Airway epithelial cell (primary cell): ENCODE results near the gene REXO2. TPM values are rescaled to one million over a fixed set of nuclear protein-coding genes. Genes with fewer than 3 reads are reported as not detected.

Source experiments
- total RNA-seq: library from RNA; depleted of rRNA; stranded (reverse); fragments of >200 nt; gene quantifications from 2 replicates; pipeline ENCODE4 v1.2.3, GENCODE V29; 2015

Gene REXO2
- total RNA-seq: 151 and 165 TPM in 2 replicates

DNA sequence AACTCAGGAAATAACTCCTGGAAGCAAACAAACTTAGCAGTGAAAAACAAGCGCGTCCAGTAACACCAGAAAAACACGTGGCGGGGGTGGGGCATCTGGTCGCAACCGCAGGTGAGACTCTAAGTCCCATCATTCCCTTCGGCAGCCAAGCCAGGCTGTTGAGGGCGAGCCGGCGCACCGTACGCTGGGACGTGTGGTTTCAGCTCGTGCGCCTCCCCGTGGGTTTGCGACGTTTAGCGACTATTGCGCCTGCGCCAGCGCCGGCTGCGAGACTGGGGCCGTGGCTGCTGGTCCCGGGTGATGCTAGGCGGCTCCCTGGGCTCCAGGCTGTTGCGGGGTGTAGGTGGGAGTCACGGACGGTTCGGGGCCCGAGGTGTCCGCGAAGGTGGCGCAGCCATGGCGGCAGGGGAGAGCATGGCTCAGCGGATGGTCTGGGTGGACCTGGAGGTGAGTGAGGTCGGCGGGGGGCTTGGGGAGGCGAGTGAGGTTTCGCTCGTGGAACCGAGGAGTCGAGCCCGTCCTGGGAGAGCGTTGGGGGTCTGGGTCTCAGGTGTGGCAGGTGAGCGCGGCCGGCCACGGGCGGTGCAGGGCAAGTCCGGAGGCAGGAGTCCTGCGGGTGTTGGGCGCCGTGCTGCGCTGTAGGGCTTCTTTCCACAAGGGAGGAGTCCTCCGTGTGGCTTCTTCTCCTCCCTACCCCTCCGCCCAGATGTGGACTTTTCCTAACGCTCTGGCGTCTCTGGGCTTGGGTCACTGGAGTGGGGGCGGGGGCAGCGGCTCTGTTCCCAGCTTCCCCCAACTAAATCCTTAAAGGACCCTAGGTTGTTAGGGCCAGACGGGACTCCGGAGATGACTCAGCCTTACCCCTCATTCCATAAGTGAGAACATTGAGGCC is at the start of gene REXO2:
REXO2 (plus strand) TSS at position 239 of the 892 bp plus-strand sequence; CDS start at position 301, 62 bp downstream.

GRCh38 chr11:114400216-114400914 is 38.9 kb upstream of the REXO2 start, which contains the start of the genes C11orf71 and RBM7:
Gene C11orf71 (minus strand): TSS chr11:114400511. CDS start chr11:114400331, 180 bp downstream.
Gene RBM7 (plus strand): TSS chr11:114400666. CDS start chr11:114400672, 6 bp downstream.

Other genes starting within 250 kb of the REXO2 start
- 3.7 and 5.4 TPM in 2 replicates for gene NNMT, start 143.1 kb upstream of the REXO2 start, total RNA-seq
- gene C11orf71, start 39.0 kb upstream of the REXO2 start, total RNA-seq: 3.3 and 6.9 TPM in 2 replicates
- gene RBM7, start 38.8 kb upstream of the REXO2 start, total RNA-seq: 4.4 and 14.7 TPM in 2 replicates
- not detected in 2 replicates for gene NXPE1, start 120.4 kb downstream of the REXO2 start, total RNA-seq
- gene NXPE4, start 156.3 kb downstream of the REXO2 start, total RNA-seq: not detected in 2 replicates
- gene NXPE2, start 239.1 kb downstream of the REXO2 start, total RNA-seq: not detected in 2 replicates